CD4-positive, alpha-beta T cell (primary cell): ENCODE results near the gene CUEDC1. TPM values are rescaled to one million over a fixed set of nuclear protein-coding genes. Genes with fewer than 3 reads are reported as not detected.

Experiments
- ATAC-seq: fragments of 200-7000 bp; cut with Tn5 transposase; one replicate; pipeline ENCODE4 v1.10.0; 2022; ENCODE audit warnings: mild to moderate bottlenecking; ENCODE audit not compliant: poor library complexity
- CTCF ChIA-PET: fragments of 350-600 bp; sonication (Branson Sonifier 250); formaldehyde crosslinking; loops from one replicate; lab custom pipeline; 2021; ENCODE audit warnings: antibody characterized with exemption, inconsistent platforms; lab: Charles Lee
- POLR2A ChIA-PET: fragments of 350-600 bp; sonication (Branson Sonifier 250); formaldehyde crosslinking; loops from one replicate; lab custom pipeline; 2021; ENCODE audit warnings: antibody characterized with exemption, inconsistent platforms; lab: Charles Lee
- DNase-seq, 14 experiments: peaks; one replicate each; pipeline ENCODE4 v3.0.0-alpha.2; 2013 to 2020; ENCODE audit warnings: mixed read lengths in 2 of 14
- H3K27ac ChIP-seq, 2 donors: one replicate each; pipeline versions ENCODE4 v1.5.1 to v1.7.0; 2013; ENCODE audit warnings: low read length in 2 of 2, low read depth in 1 of 2, mild to moderate bottlenecking in 1 of 2
- H3K27me3 ChIP-seq, 2 experiments: 1 replicate in 1 of 2; 2 replicates in 1 of 2; pipeline versions ENCODE4 v1.6.1 to v1.7.0; 2013; ENCODE audit warnings: low read length in 2 of 2, control low read depth in 1 of 2, mild to moderate bottlenecking in 1 of 2, moderate library complexity in 1 of 2; ENCODE audit not compliant: insufficient read depth in 2 of 2, control insufficient read depth in 1 of 2
- H3K36me3 ChIP-seq: one replicate; pipeline ENCODE4 v1.6.1; 2013; ENCODE audit warnings: low read length, control low read depth; ENCODE audit not compliant: insufficient read depth
- H3K4me1 ChIP-seq: one replicate; pipeline ENCODE4 v1.6.1; 2013; ENCODE audit warnings: low read length, control low read depth; ENCODE audit not compliant: insufficient read depth
- H3K4me3 ChIP-seq: one replicate; pipeline ENCODE4 v1.5.1; 2013; ENCODE audit warnings: mild to moderate bottlenecking, low read length, moderate library complexity
- H3K9me3 ChIP-seq, 2 experiments: 1 replicate in 1 of 2; 2 replicates in 1 of 2; pipeline versions ENCODE4 v1.6.1 to v1.7.0; 2013; ENCODE audit warnings: low read length in 2 of 2, mild to moderate bottlenecking in 2 of 2, control low read depth in 1 of 2, moderate library complexity in 1 of 2; ENCODE audit not compliant: control insufficient read depth in 1 of 2, insufficient read depth in 1 of 2
- H3K27ac Mint-ChIP-seq: one replicate; pipeline ENCODE4 v1.8.0; 2020; ENCODE audit warnings: mixed read lengths
- H3K27me3 Mint-ChIP-seq: one replicate; pipeline ENCODE4 v1.8.0; 2021; ENCODE audit warnings: mixed read lengths
- H3K36me3 Mint-ChIP-seq: one replicate; pipeline ENCODE4 v1.8.0; 2021; ENCODE audit warnings: low read depth, mixed read lengths
- H3K4me1 Mint-ChIP-seq: one replicate; pipeline ENCODE4 v1.8.0; 2021; ENCODE audit warnings: low read depth, mixed read lengths
- H3K4me3 Mint-ChIP-seq: one replicate; pipeline ENCODE4 v1.8.0; 2020; ENCODE audit warnings: mild to moderate bottlenecking, mixed read lengths
- H3K9me3 Mint-ChIP-seq: one replicate; pipeline ENCODE4 v1.8.0; 2020; ENCODE audit warnings: mixed read lengths
- intact Hi-C, 2 experiments: fragments of 100-400 bp; cut with DNase I in 1 of 2; cut with micrococcal nuclease in 1 of 2; formaldehyde crosslinking; loops; one replicate each; pipeline versions ENCODE4 v1.15.1 to v1.9.0; 2023 to 2025; cut with DNase I, micrococcal nuclease
- total RNA-seq, 174 experiments: library from RNA in 2 of 174; stranded (reverse) in 2 of 174; gene quantifications; one replicate each; pipeline ENCODE4 v1.2.3 and lab custom pipeline; 2021 to 2026
- TF ChIP-seq, protein P1 (sequence below): fragments of 200-600 bp; IDR thresholded peaks from one replicate; pipeline ENCODE4 v1.8.0; 2022; ENCODE audit warnings: antibody characterized with exemption, mild to moderate bottlenecking

The CUEDC1 gene
- total RNA-seq, 2 experiments from 2014 or later = 0.41 to 1.0 TPM

DNA sequence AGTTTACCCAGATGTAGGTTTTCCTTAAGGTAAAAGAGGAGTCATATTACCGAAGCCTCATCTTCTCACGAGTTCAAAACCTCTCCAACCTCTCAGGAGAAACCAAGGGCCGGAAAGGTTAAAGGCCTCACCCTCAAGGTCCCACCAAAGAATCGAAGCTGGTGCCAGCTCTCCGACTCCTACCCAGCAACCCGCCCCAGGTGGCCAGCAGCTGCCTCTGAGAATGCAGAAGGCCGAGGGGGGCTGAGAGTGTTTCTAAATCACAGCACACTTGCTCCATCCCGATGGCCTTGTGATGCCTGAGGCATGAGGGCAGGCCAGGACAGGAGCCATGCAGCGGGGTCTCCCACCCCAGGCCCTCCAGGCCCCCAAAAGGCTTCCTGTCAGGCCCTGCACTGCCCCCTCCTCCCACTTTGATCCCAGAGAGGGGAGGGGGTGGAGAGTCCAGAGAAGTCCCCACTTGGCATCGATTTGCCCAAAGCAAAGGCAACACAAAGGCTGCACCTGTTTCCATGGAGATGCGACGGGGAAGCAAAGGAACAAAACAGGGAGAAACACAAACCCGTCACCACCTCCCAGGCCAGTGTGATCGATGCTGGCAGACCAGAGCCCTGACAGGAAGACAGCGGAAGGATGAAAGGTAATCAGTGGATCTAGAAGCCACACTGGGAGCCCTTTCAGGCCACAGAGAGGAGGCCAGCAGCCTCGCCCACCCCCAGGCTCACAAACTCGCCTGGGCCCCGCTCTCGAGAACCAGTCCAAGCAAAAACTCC, 39.0 kb downstream of the CUEDC1 start:
- H3K9me3 ChIP-seq = no peaks in the 10 kb centered on the region
- intact Hi-C loops = loop anchor here (2.0 kb wide), 2 partner anchors 79 to 83 kb away; no protein-coding TSS in a partner anchor
- no peaks in the 10 kb centered on the region for H3K36me3 Mint-ChIP-seq
- no peaks in the 10 kb centered on the region for H3K27me3 Mint-ChIP-seq
- no peaks in the 10 kb centered on the region for H3K4me1 Mint-ChIP-seq
- H3K27ac ChIP-seq = no peak overlapping the region
- H3K27ac Mint-ChIP-seq = no peak overlapping the region
- ATAC-seq (no peak), DNase-seq (no peak)
- H3K27me3 ChIP-seq = no peaks in the 10 kb centered on the region
- no peaks in the 10 kb centered on the region for H3K4me1 ChIP-seq
- H3K36me3 ChIP-seq = no peaks in the 10 kb centered on the region
- H3K4me3 ChIP-seq = no peak overlapping the region
- ChIA-PET POLR2A (no interaction called here), CTCF (no interaction called here)
- no peaks in the 10 kb centered on the region for H3K9me3 Mint-ChIP-seq
- TF ChIP-seq, protein P1, sequence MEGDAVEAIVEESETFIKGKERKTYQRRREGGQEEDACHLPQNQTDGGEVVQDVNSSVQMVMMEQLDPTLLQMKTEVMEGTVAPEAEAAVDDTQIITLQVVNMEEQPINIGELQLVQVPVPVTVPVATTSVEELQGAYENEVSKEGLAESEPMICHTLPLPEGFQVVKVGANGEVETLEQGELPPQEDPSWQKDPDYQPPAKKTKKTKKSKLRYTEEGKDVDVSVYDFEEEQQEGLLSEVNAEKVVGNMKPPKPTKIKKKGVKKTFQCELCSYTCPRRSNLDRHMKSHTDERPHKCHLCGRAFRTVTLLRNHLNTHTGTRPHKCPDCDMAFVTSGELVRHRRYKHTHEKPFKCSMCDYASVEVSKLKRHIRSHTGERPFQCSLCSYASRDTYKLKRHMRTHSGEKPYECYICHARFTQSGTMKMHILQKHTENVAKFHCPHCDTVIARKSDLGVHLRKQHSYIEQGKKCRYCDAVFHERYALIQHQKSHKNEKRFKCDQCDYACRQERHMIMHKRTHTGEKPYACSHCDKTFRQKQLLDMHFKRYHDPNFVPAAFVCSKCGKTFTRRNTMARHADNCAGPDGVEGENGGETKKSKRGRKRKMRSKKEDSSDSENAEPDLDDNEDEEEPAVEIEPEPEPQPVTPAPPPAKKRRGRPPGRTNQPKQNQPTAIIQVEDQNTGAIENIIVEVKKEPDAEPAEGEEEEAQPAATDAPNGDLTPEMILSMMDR = no peak
- H3K4me3 Mint-ChIP-seq = no peak overlapping the region

DNA sequence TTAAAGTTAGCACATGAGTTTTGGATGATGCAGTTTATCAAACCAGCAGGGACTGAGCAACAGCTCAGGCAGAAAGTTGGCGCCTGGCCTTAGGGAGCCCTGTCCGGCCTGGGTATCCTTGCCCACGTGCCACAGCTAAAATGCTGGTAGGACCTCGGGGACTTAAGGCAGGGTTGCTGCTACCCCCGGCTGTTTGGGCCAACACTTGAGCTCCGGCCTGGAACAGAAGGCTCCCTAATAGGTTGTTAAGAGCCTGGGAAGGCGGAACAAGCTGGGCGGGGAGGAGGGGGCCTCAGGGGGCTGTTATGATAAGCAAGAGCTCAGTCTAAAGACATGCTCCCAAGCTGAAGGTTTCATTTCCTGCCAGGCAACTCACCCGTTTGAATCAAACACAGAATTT, 39.7 kb downstream of the CUEDC1 start:
- Mint-ChIP-seq H3K4me3 (no peak overlapping the region), H3K27ac (no peak overlapping the region), H3K27me3 (no peaks in the 10 kb centered on the region), H3K36me3 (no peaks in the 10 kb centered on the region), H3K4me1 (no peaks in the 10 kb centered on the region), H3K9me3 (no peaks in the 10 kb centered on the region)
- Histone ChIP-seq H3K27ac (no peak overlapping the region), H3K36me3 (no peaks in the 10 kb centered on the region), H3K4me1 (no peaks in the 10 kb centered on the region), H3K27me3 (no peaks in the 10 kb centered on the region), H3K9me3 (no peaks in the 10 kb centered on the region), H3K4me3 (no peak overlapping the region)
- CTCF ChIA-PET = no interaction called here
- no peak for DNase-seq
- POLR2A ChIA-PET = no interaction called here
- intact Hi-C loops = no loop called here
- ATAC-seq = no peak
- TF ChIP-seq, protein P1 = no peak

DNA sequence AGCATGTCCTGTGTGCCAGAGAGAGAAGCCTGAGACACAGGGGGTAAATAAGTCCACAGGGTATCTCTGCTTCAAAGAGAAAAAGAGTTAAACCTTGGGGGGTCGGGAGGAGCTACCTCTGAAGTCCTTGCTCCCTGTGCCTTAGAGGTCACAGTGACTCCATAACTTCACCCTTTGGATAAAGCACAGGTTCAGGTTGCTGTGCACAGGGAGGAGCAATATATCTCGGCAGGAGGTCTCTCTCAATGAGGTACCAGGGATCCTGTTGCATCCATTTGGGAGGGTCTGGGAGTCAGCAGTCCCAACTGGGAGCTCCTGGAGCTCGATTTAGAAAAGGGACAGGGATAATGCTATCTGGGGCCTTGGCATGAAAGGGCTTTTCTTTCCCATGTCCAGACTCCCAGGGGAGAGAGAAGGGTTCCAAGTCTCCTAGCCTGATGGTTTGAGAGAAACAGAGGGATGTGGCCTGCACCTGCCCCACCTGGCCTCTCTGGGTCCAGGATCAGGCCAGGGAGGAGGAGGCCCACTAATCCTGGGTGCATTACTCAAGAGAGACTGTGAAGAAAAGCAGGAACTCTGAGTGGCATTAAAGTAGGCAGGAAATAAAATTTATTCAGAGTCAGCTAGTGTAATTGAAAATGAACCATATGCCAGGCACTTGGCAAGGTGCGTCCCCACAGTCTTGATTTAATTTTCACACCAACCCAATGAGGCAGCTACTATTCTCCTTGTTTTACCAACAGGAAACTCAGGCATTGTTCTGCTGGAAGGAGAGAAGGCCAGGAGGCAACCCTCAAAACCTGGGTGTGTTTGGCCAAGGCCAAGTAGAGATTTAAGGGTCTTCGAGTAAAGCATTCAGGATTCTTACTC, 40.7 kb downstream of the CUEDC1 start:
- no peak overlapping the region for H3K27ac Mint-ChIP-seq

More for the DNA sequence above, 40.7 kb downstream of the CUEDC1 start:
- H3K36me3 ChIP-seq = no peaks in the 10 kb centered on the region
- CTCF ChIA-PET = no interaction called here
- no peaks in the 10 kb centered on the region for H3K4me1 Mint-ChIP-seq
- no peaks in the 10 kb centered on the region for H3K27me3 Mint-ChIP-seq
- H3K27ac ChIP-seq = no peak overlapping the region
- intact Hi-C loops = no loop called here
- TF ChIP-seq, protein P1 = no peak
- H3K4me3 ChIP-seq = no peak overlapping the region
- no peaks in the 10 kb centered on the region for H3K9me3 Mint-ChIP-seq
- H3K9me3 ChIP-seq = no peaks in the 10 kb centered on the region
- DNase-seq (no peak), ATAC-seq (no peak)
- no peak overlapping the region for H3K4me3 Mint-ChIP-seq
- POLR2A ChIA-PET = no interaction called here
- no peaks in the 10 kb centered on the region for H3K36me3 Mint-ChIP-seq
- no peaks in the 10 kb centered on the region for H3K4me1 ChIP-seq
- H3K27me3 ChIP-seq = no peaks in the 10 kb centered on the region
